ENCODE data around the gene C1QL1.

GRCh38 chr17:44942456-44942855 is 25.6 kb downstream of the C1QL1 start:
- no peak for TF ChIP-seq RAD21 (IDR thresholded peaks at IDR 0.05; ENCODE audit: low read depth)
- TF ChIP-seq NFIC (IDR thresholded peaks at IDR 0.05) = no peak
- no peak for TF ChIP-seq EP300 (IDR thresholded peaks at IDR 0.05; ENCODE audit: borderline replicate concordance)
- TF ChIP-seq CREB1 (IDR thresholded peaks at IDR 0.05; ENCODE audit: low read depth) = no peak
- no peak for TF ChIP-seq CEBPB (IDR thresholded peaks at IDR 0.05)
- no peak for TF ChIP-seq TAF1 (IDR thresholded peaks at IDR 0.05; ENCODE audit: low read depth)
- TF ChIP-seq EGR1 (IDR thresholded peaks at IDR 0.05) = no peak
- no peak for TF ChIP-seq MAX (IDR thresholded peaks at IDR 0.05)
- TF ChIP-seq, protein P1, sequence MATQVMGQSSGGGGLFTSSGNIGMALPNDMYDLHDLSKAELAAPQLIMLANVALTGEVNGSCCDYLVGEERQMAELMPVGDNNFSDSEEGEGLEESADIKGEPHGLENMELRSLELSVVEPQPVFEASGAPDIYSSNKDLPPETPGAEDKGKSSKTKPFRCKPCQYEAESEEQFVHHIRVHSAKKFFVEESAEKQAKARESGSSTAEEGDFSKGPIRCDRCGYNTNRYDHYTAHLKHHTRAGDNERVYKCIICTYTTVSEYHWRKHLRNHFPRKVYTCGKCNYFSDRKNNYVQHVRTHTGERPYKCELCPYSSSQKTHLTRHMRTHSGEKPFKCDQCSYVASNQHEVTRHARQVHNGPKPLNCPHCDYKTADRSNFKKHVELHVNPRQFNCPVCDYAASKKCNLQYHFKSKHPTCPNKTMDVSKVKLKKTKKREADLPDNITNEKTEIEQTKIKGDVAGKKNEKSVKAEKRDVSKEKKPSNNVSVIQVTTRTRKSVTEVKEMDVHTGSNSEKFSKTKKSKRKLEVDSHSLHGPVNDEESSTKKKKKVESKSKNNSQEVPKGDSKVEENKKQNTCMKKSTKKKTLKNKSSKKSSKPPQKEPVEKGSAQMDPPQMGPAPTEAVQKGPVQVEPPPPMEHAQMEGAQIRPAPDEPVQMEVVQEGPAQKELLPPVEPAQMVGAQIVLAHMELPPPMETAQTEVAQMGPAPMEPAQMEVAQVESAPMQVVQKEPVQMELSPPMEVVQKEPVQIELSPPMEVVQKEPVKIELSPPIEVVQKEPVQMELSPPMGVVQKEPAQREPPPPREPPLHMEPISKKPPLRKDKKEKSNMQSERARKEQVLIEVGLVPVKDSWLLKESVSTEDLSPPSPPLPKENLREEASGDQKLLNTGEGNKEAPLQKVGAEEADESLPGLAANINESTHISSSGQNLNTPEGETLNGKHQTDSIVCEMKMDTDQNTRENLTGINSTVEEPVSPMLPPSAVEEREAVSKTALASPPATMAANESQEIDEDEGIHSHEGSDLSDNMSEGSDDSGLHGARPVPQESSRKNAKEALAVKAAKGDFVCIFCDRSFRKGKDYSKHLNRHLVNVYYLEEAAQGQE (IDR thresholded peaks at IDR 0.05; ENCODE audit: low read depth) = no peak
- no peak for TF ChIP-seq YY1 (IDR thresholded peaks at IDR 0.05; ENCODE audit: low read depth)
- no peak for TF ChIP-seq FOXM1 (IDR thresholded peaks at IDR 0.05; ENCODE audit: borderline replicate concordance, low read depth)
- TF ChIP-seq ZBTB7A (IDR thresholded peaks at IDR 0.05; ENCODE audit: low read depth) = no peak

Data from Ishikawa (cell line).